ENCODE data around the gene GRK5.
"Not testable (repeated sequence)": the region's sequence is repeated elsewhere in the genome, so short reads cannot be mapped to it uniquely, and the experiment has no call there.

GRCh38 chr10:119239015-119239414 is 31.6 kb downstream of the GRK5 start:
- TF ChIP-seq CTCF, POLR2AphosphoS5 (IDR thresholded peaks at IDR 0.05): not testable (repeated sequence)
